K562 (cell line): ENCODE results near the gene PIK3CD. TPM values are rescaled to one million over a fixed set of nuclear protein-coding genes. Genes with fewer than 3 reads are reported as not detected.

Experiments
- ATAC-seq: fragments of 200-7000 bp; cut with Tn5 transposase; 3 replicates; pipeline ENCODE4 v1.9.1; 2020; ENCODE audit warnings: moderate library complexity
- BruUV-seq: library from RNA; stranded (reverse); fragments of 400-500 nt; replicated peaks from 2 replicates; lab custom pipeline; 2021; lab: Mats Ljungman, UMichigan
- CTCF ChIA-PET: fragments of 300-600 bp; formaldehyde crosslinking; extraction: SDS; loops from one replicate; lab custom pipeline; 2021; ENCODE audit warnings: low intra/inter-chr PET ratio; lab: Yijun Ruan, JAX
- POLR2A ChIA-PET: fragments of 300-600, 350-650 bp; sonication (Branson Sonifier 250); formaldehyde crosslinking; extraction: SDS; loops from one replicate; lab custom pipeline; 2021; ENCODE audit warnings: antibody characterized with exemption, inconsistent platforms; lab: Yijun Ruan, JAX
- DNase-seq, 4 experiments: peaks; one replicate each; pipeline versions ENCODE4 v3.0.0 to v3.0.0-alpha.2; 2011 to 2018; ENCODE audit warnings: low spot score in 3 of 4, mixed read lengths in 3 of 4; ENCODE audit errors: extremely low read depth in 1 of 4
- FAIRE-seq: peaks from 2 replicates; lab custom pipeline; 2011; peaks lifted over from hg19 to GRCh38; lab: Jason Lieb, UNC
- H2AFZ ChIP-seq: 2 replicates; pipeline ENCODE4 v1.6.0; 2011; ENCODE audit warnings: low read depth, low read length, control low read depth, inconsistent platforms
- H3K27ac ChIP-seq: fragments of 200-600 bp; 3 replicates; pipeline ENCODE4 v1.8.0; 2011; ENCODE audit warnings: low read depth, mild to moderate bottlenecking, control low read depth, inconsistent platforms, low read length, moderate library complexity, mixed read lengths; ENCODE audit errors: extremely low read depth
- H3K27me3 ChIP-seq, 2 experiments: fragments of 300-600 bp in 1 of 2; 2 replicates in 1 of 2; 3 replicates in 1 of 2; pipeline versions ENCODE4 v1.6.0 to v1.8.0; 2011; ENCODE audit warnings: inconsistent platforms in 2 of 2, low read length in 2 of 2, mild to moderate bottlenecking in 1 of 2, mixed read lengths in 1 of 2, moderate library complexity in 1 of 2; ENCODE audit not compliant: control insufficient read depth in 2 of 2, insufficient read depth in 2 of 2
- H3K36me3 ChIP-seq: fragments of 300-600 bp; 3 replicates; pipeline ENCODE4 v1.8.0; 2011; ENCODE audit warnings: mild to moderate bottlenecking, low read length, inconsistent platforms; ENCODE audit not compliant: control insufficient read depth, insufficient read depth
- H3K4me1 ChIP-seq, 2 experiments: fragments of 200-600 bp in 1 of 2; replicated peaks in 1 of 2; 2 replicates in 1 of 2; 3 replicates in 1 of 2; pipeline versions ENCODE4 v1.5.1 to v1.8.0; 2011; ENCODE audit warnings: inconsistent platforms in 2 of 2, low read length in 2 of 2, mild to moderate bottlenecking in 1 of 2, mixed read lengths in 1 of 2, moderate library complexity in 1 of 2; ENCODE audit not compliant: control insufficient read depth in 2 of 2, insufficient read depth in 2 of 2
- H3K4me2 ChIP-seq: 2 replicates; pipeline ENCODE4 v1.6.1; 2011; ENCODE audit warnings: low read length, control low read depth, inconsistent platforms, mixed read lengths; ENCODE audit not compliant: insufficient read depth
- H3K4me3 ChIP-seq: fragments of 200-600 bp; sonication (generic), shearing (Covaris generic); 2 replicates; pipeline ENCODE4 v1.5.1; 2016; ENCODE audit warnings: control low read depth, inconsistent platforms
- H3K79me2 ChIP-seq: fragments of 200-600 bp; 3 replicates; pipeline ENCODE4 v1.8.0; 2011; ENCODE audit warnings: low read length, inconsistent platforms; ENCODE audit not compliant: control insufficient read depth, insufficient read depth
- H3K9ac ChIP-seq, 2 experiments: 2 replicates each; pipeline versions ENCODE4 v1.6.0 to v1.6.1; 2011; ENCODE audit warnings: low read depth in 2 of 2, low read length in 2 of 2, control low read depth in 1 of 2, inconsistent platforms in 1 of 2, mild to moderate bottlenecking in 1 of 2, mixed read lengths in 1 of 2; ENCODE audit not compliant: insufficient read depth in 1 of 2
- H3K9me1 ChIP-seq: one replicate; pipeline ENCODE4 v1.6.0; 2011; ENCODE audit warnings: inconsistent platforms, mild to moderate bottlenecking, low read length, moderate library complexity; ENCODE audit not compliant: control insufficient read depth, insufficient read depth
- H3K9me3 ChIP-seq: replicated peaks from 2 replicates; pipeline ENCODE4 v1.5.1; 2011; ENCODE audit warnings: low read depth, low read length, inconsistent platforms; ENCODE audit not compliant: control insufficient read depth, insufficient read depth
- H4K20me1 ChIP-seq: replicated peaks from 2 replicates; pipeline ENCODE4 v1.6.1; 2011; ENCODE audit warnings: low read length, inconsistent platforms, mixed read lengths; ENCODE audit not compliant: control insufficient read depth, insufficient read depth
- CBFA2T3 ChIP-seq: fragments of 450-650 bp; IDR thresholded peaks from 2 replicates; pipeline ENCODE4 v1.6.1; 2017
- CC2D1A ChIP-seq: fragments of 450-650 bp; IDR thresholded peaks from 2 replicates; pipeline ENCODE4 v1.6.1; 2017; ENCODE audit warnings: mild to moderate bottlenecking
- EGR1 ChIP-seq: fragments of 450-650 bp; conservative IDR thresholded peaks from 2 replicates; pipeline ENCODE4 v1.6.1; 2017; ENCODE audit warnings: mild to moderate bottlenecking
- LEF1 ChIP-seq: fragments of 450-650 bp; IDR thresholded peaks from 2 replicates; pipeline ENCODE4 v1.6.1; 2016; ENCODE audit warnings: mild to moderate bottlenecking
- SIN3B ChIP-seq: fragments of 450-650 bp; IDR thresholded peaks from 2 replicates; pipeline ENCODE4 v1.6.1; 2017; ENCODE audit warnings: low read depth, mild to moderate bottlenecking, moderate library complexity
- WGBS: fragments of 100-300 bp; shearing (Covaris generic); methylation state at CpG from one replicate; pipeline ENCODE4 v1.1.6; 2016; ENCODE audit warnings: low coverage, mixed read lengths; ENCODE audit not compliant: insufficient coverage; ENCODE audit errors: missing lambda C conversion rate; 5-methylcytosine and 5-hydroxymethylcytosine counted together
- in situ Hi-C: fragments of 300-500 bp; cut with MboI; formaldehyde crosslinking; loops from 4 replicates; pipeline ENCODE4 v1.15.0; 2018; ENCODE audit warnings: inconsistent platforms, mixed read lengths
- intact Hi-C: fragments of 100-400 bp; cut with micrococcal nuclease; formaldehyde crosslinking; loops from 2 replicates; pipeline ENCODE4 v1.14.2; 2022
- polyA plus RNA-seq, 8 experiments: library from polyadenylated mRNA; depleted of rRNA in 4 of 8; stranded (reverse) in 5 of 8; unstranded in 3 of 8; fragments of >200 nt; fragmentation: Nextera tagmentation in 2 of 8; fragmentation: Illumina TruSeq in 1 of 8; extraction: Ambion mirVana in 2 of 8; extraction: Trizol in 1 of 8; gene quantifications; 2 replicates each; pipeline versions ENCODE4 v1.2.1 to v1.2.3, GENCODE V29; 2011 to 2014; ENCODE audit warnings: inconsistent platforms in 1 of 8, missing spikeins in 1 of 8
- total RNA-seq, 7 experiments: library from RNA; depleted of rRNA in 6 of 7; stranded (reverse); fragments of >200 nt in 6 of 7; fragmentation: Illumina TruSeq in 2 of 7; extraction: Trizol in 2 of 7; gene quantifications; 2 replicates each; pipeline versions ENCODE4 v1.2.1 to v1.2.3, GENCODE V29; 2011 to 2021; ENCODE audit warnings: low replicate concordance in 1 of 7
- TF ChIP-seq, protein P1 (sequence below): sonication (generic); formaldehyde crosslinking; IDR thresholded peaks from 2 replicates; pipeline ENCODE4 v1.8.1; 2023; ENCODE audit warnings: mild to moderate bottlenecking, missing genetic modification reagents

The PIK3CD gene
- total and polyA plus RNA-seq, 9 of the 15 experiments (the other 6 are each of a cell fraction or from before 2014, with no cell fraction given): 1.8 to 20.8 (median 7.2) TPM

- peaks cover 27 to 52% of the 10 kb centered on the region in 2 experiments for H3K4me1 ChIP-seq
- no peak overlapping the region for H3K4me3 ChIP-seq
- no peak overlapping the region for H3K9ac ChIP-seq
- FAIRE-seq: no peak
- TF ChIP-seq, protein P1, sequence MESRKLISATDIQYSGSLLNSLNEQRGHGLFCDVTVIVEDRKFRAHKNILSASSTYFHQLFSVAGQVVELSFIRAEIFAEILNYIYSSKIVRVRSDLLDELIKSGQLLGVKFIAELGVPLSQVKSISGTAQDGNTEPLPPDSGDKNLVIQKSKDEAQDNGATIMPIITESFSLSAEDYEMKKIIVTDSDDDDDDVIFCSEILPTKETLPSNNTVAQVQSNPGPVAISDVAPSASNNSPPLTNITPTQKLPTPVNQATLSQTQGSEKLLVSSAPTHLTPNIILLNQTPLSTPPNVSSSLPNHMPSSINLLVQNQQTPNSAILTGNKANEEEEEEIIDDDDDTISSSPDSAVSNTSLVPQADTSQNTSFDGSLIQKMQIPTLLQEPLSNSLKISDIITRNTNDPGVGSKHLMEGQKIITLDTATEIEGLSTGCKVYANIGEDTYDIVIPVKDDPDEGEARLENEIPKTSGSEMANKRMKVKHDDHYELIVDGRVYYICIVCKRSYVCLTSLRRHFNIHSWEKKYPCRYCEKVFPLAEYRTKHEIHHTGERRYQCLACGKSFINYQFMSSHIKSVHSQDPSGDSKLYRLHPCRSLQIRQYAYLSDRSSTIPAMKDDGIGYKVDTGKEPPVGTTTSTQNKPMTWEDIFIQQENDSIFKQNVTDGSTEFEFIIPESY: peak; percentile 98
- no peak for TF ChIP-seq SIN3B
- no peak for TF ChIP-seq LEF1
- 0 out of 2 replicates have a peak, but pooled peaks have one; percentile 19 for TF ChIP-seq EGR1
- TF ChIP-seq CBFA2T3: 0 out of 2 replicates have a peak, but pooled peaks have one; percentile 1
- TF ChIP-seq CC2D1A: 0 out of 2 replicates have a peak, but pooled peaks have one; percentile 3
- peaks cover 2% of the 10 kb centered on the region; the same call in 1 of the 3 replicates for H3K79me2 ChIP-seq
- peaks cover 5 to 6% of the 10 kb centered on the region in 2 experiments; a peak in 3 of 5 replicates for H3K27me3 ChIP-seq
- POLR2A ChIA-PET: interaction anchor here (0.6 to 1.2 kb wide), 2 partner anchors 12 to 32 kb away, joined by 3 to 4 read pairs; no protein-coding TSS in a partner anchor
- ATAC-seq: no peak
- intact Hi-C loops (no loop called here), in situ Hi-C loops (no loop called here)
- no peak overlapping the region for H2AFZ ChIP-seq
- BruUV-seq: no TSS peak
- no peak overlapping the region for H3K4me2 ChIP-seq
- CTCF ChIA-PET: no interaction called here
- H3K27ac ChIP-seq: no peak overlapping the region
- no peak for DNase-seq
- H3K9me1 ChIP-seq: no peaks in the 10 kb centered on the region
- H3K36me3 ChIP-seq: no peaks in the 10 kb centered on the region
- 77% methylated on average over 11 of the region's 11 CpGs for WGBS
- no peaks in the 10 kb centered on the region for H4K20me1 ChIP-seq
- no peaks in the 10 kb centered on the region for H3K9me3 ChIP-seq
Observed at GRCh38 chr1:9655836-9656235, 4.3 kb downstream of the PIK3CD start.
